Astrocyte (in vitro differentiated cells and primary cell): ENCODE data around the gene PDE1A. TPM values are rescaled to one million over a fixed set of nuclear protein-coding genes. Genes with fewer than 3 reads are reported as not detected.

Source experiments
- DNase-seq: peaks from one replicate; pipeline ENCODE4 v3.0.0-alpha.2; 2010; ENCODE audit warnings: low read depth
- FAIRE-seq: peaks from 2 replicates; lab custom pipeline; 2011; peaks lifted over from hg19 to GRCh38; lab: Jason Lieb, UNC
- H2AFZ ChIP-seq: 2 replicates; pipeline ENCODE4 v1.6.0; 2012; ENCODE audit warnings: low read depth, low read length, inconsistent platforms
- H3K27ac ChIP-seq: 2 replicates; pipeline ENCODE4 v1.5.1; 2011; ENCODE audit warnings: low read depth, low read length, inconsistent platforms
- H3K27me3 ChIP-seq: 2 replicates; pipeline ENCODE4 v1.6.0; 2011; ENCODE audit warnings: low read length, inconsistent platforms; ENCODE audit not compliant: insufficient read depth
- H3K36me3 ChIP-seq: 2 replicates; pipeline ENCODE4 v1.5.1; 2011; ENCODE audit warnings: low read length, inconsistent platforms; ENCODE audit not compliant: insufficient read depth
- H3K4me1 ChIP-seq: 2 replicates; pipeline ENCODE4 v1.5.1; 2011; ENCODE audit warnings: low read length, inconsistent platforms; ENCODE audit not compliant: insufficient read depth
- H3K4me2 ChIP-seq: 2 replicates; pipeline ENCODE4 v1.6.0; 2012; ENCODE audit warnings: low read length, inconsistent platforms
- H3K4me3 ChIP-seq: 2 replicates; pipeline ENCODE4 v1.5.1; 2011; ENCODE audit warnings: low read depth, mild to moderate bottlenecking, low read length, inconsistent platforms; ENCODE audit not compliant: insufficient read depth
- H3K79me2 ChIP-seq: 2 replicates; pipeline ENCODE4 v1.6.0; 2012; ENCODE audit warnings: mild to moderate bottlenecking, low read length, inconsistent platforms; ENCODE audit not compliant: insufficient read depth
- H3K9ac ChIP-seq: 2 replicates; pipeline ENCODE4 v1.6.0; 2012; ENCODE audit warnings: mild to moderate bottlenecking, low read length, inconsistent platforms
- H3K9me3 ChIP-seq: 2 replicates; pipeline ENCODE4 v1.5.1; 2012; ENCODE audit warnings: low read depth, mild to moderate bottlenecking, low read length, inconsistent platforms; ENCODE audit not compliant: insufficient read depth
- H4K20me1 ChIP-seq: 2 replicates; pipeline ENCODE4 v1.6.0; 2012; ENCODE audit warnings: low read length, inconsistent platforms; ENCODE audit not compliant: insufficient read depth
- H3K27ac Mint-ChIP-seq: one replicate; pipeline ENCODE4 v1.8.0; 2021; ENCODE audit warnings: mild to moderate bottlenecking, mixed read lengths; ENCODE audit not compliant: unreplicated experiment
- H3K27me3 Mint-ChIP-seq: one replicate; pipeline ENCODE4 v1.8.0; 2021; ENCODE audit warnings: low read depth, mixed read lengths; ENCODE audit not compliant: unreplicated experiment
- H3K36me3 Mint-ChIP-seq: one replicate; pipeline ENCODE4 v1.8.0; 2021; ENCODE audit warnings: low read depth, mixed read lengths; ENCODE audit not compliant: unreplicated experiment
- H3K4me1 Mint-ChIP-seq: one replicate; pipeline ENCODE4 v1.8.0; 2021; ENCODE audit warnings: low read depth, mixed read lengths; ENCODE audit not compliant: unreplicated experiment
- H3K4me3 Mint-ChIP-seq: one replicate; pipeline ENCODE4 v1.8.0; 2021; ENCODE audit warnings: mild to moderate bottlenecking, moderate library complexity, mixed read lengths; ENCODE audit not compliant: unreplicated experiment
- H3K9me3 Mint-ChIP-seq: one replicate; pipeline ENCODE4 v1.8.0; 2021; ENCODE audit warnings: mild to moderate bottlenecking, mixed read lengths; ENCODE audit not compliant: unreplicated experiment
- EZH2 ChIP-seq: IDR thresholded peaks from 2 replicates; pipeline ENCODE4 v1.6.1; 2012; ENCODE audit warnings: mild to moderate bottlenecking, low read length, inconsistent platforms; ENCODE audit not compliant: insufficient read depth
- total RNA-seq: library from RNA; stranded (reverse); gene quantifications from 2 replicates; pipeline ENCODE4 v1.2.1, GENCODE V29; 2021
- TF ChIP-seq, protein P1 (sequence below): IDR thresholded peaks from 2 replicates; pipeline ENCODE4 v1.5.1; 2011; ENCODE audit warnings: low read depth, mild to moderate bottlenecking, inconsistent platforms, low read length, moderate library complexity; ENCODE audit not compliant: insufficient read depth

PDE1A gene
- total RNA-seq, 1 donor from 2014 or later: 0.32 TPM

DNA sequence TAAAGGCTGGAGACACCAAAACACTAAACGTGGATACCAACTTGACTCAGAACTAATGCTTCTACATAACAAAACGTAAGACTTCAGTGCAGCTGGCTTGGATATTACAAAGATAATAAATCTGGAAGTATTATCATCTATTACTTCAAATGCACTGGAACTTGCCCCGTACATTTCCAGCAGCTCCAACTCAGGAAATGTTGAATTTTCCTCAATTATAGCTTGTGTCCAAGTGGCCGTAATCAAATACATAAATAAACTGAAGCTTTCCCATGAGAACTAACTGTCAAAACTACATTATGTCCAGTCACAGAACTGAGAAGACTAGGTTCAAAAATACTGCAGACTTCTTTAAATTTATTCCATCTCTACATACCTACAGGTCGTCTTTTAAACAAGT, 6.2 kb downstream of the PDE1A start:
- Histone ChIP-seq H3K4me2 (no peak overlapping the region), H3K27me3 (no peaks in the 10 kb centered on the region), H3K9me3 (no peaks in the 10 kb centered on the region), H3K4me1 (no peaks in the 10 kb centered on the region), H3K36me3 (no peaks in the 10 kb centered on the region), H4K20me1 (no peaks in the 10 kb centered on the region), H3K79me2 (no peaks in the 10 kb centered on the region), H3K27ac (no peak overlapping the region), H3K9ac (no peak overlapping the region), H3K4me3 (no peak overlapping the region), H2AFZ (no peak overlapping the region)
- H3K27ac Mint-ChIP-seq: no peak overlapping the region
- H3K4me3 Mint-ChIP-seq: no peak overlapping the region
- TF ChIP-seq, protein P1, sequence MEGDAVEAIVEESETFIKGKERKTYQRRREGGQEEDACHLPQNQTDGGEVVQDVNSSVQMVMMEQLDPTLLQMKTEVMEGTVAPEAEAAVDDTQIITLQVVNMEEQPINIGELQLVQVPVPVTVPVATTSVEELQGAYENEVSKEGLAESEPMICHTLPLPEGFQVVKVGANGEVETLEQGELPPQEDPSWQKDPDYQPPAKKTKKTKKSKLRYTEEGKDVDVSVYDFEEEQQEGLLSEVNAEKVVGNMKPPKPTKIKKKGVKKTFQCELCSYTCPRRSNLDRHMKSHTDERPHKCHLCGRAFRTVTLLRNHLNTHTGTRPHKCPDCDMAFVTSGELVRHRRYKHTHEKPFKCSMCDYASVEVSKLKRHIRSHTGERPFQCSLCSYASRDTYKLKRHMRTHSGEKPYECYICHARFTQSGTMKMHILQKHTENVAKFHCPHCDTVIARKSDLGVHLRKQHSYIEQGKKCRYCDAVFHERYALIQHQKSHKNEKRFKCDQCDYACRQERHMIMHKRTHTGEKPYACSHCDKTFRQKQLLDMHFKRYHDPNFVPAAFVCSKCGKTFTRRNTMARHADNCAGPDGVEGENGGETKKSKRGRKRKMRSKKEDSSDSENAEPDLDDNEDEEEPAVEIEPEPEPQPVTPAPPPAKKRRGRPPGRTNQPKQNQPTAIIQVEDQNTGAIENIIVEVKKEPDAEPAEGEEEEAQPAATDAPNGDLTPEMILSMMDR: no peak
- no peak for TF ChIP-seq EZH2
- H3K27me3 Mint-ChIP-seq: no peaks in the 10 kb centered on the region
- no peaks in the 10 kb centered on the region for H3K36me3 Mint-ChIP-seq
- no peaks in the 10 kb centered on the region for H3K9me3 Mint-ChIP-seq
- no peak for FAIRE-seq
- no peaks in the 10 kb centered on the region for H3K4me1 Mint-ChIP-seq
- no peak for DNase-seq

DNA sequence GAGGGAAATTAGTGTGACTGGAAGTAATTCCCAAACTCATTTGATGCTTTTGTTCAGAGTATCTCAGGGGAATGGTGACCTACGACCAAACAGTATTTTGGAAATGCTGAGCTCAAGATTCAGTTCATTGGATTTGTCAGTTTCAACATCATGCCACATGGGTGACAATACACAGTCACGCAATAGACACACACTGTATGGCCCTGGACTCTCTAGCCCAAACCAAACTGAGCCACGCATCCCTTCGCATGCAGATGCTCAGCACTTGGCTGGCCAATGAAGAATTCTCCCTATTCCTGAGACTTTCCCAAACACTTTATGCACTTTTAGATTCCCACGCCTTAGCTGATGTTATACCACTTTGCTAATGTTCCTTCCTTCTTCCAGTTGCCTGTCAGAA, 10.0 kb downstream of the PDE1A start:
- no peak overlapping the region for H3K4me3 ChIP-seq
- no peak for DNase-seq
- no peaks in the 10 kb centered on the region for H3K4me1 ChIP-seq
- H3K4me3 Mint-ChIP-seq: no peak overlapping the region
- H3K9me3 Mint-ChIP-seq: no peaks in the 10 kb centered on the region
- no peaks in the 10 kb centered on the region for H3K36me3 Mint-ChIP-seq
- H3K27me3 ChIP-seq: no peaks in the 10 kb centered on the region
- no peak overlapping the region for H2AFZ ChIP-seq
- H3K27me3 Mint-ChIP-seq: no peaks in the 10 kb centered on the region
- no peaks in the 10 kb centered on the region for H3K36me3 ChIP-seq
- FAIRE-seq: no peak
- H3K27ac ChIP-seq: no peak overlapping the region
- no peaks in the 10 kb centered on the region for H3K4me1 Mint-ChIP-seq
- no peak overlapping the region for H3K27ac Mint-ChIP-seq
- H4K20me1 ChIP-seq: no peaks in the 10 kb centered on the region
- no peak overlapping the region for H3K4me2 ChIP-seq
- H3K9me3 ChIP-seq: no peaks in the 10 kb centered on the region
- no peak overlapping the region for H3K9ac ChIP-seq
- TF ChIP-seq, protein P1: no peak
- TF ChIP-seq EZH2: no peak
- H3K79me2 ChIP-seq: no peaks in the 10 kb centered on the region

- no peak overlapping the region for H3K4me3 Mint-ChIP-seq
- Histone ChIP-seq H3K36me3 (no peaks in the 10 kb centered on the region), H3K27me3 (no peaks in the 10 kb centered on the region), H3K9me3 (no peaks in the 10 kb centered on the region), H3K79me2 (no peaks in the 10 kb centered on the region), H2AFZ (no peak overlapping the region), H3K4me1 (no peaks in the 10 kb centered on the region), H3K9ac (no peak overlapping the region), H3K4me2 (no peak overlapping the region), H3K4me3 (no peak overlapping the region), H4K20me1 (no peaks in the 10 kb centered on the region), H3K27ac (no peak overlapping the region)
- H3K36me3 Mint-ChIP-seq: no peaks in the 10 kb centered on the region
- DNase-seq (no peak), FAIRE-seq (no peak)
- TF ChIP-seq, protein P1: no peak
- TF ChIP-seq EZH2: no peak
- no peaks in the 10 kb centered on the region for H3K9me3 Mint-ChIP-seq
- no peaks in the 10 kb centered on the region for H3K4me1 Mint-ChIP-seq
- H3K27ac Mint-ChIP-seq: no peak overlapping the region
- H3K27me3 Mint-ChIP-seq: no peaks in the 10 kb centered on the region
These were observed 10.6 kb downstream of the PDE1A start for GRCh38 chr2:182416191-182416590.
